ENCODE results near the gene CPNE1.

DNA sequence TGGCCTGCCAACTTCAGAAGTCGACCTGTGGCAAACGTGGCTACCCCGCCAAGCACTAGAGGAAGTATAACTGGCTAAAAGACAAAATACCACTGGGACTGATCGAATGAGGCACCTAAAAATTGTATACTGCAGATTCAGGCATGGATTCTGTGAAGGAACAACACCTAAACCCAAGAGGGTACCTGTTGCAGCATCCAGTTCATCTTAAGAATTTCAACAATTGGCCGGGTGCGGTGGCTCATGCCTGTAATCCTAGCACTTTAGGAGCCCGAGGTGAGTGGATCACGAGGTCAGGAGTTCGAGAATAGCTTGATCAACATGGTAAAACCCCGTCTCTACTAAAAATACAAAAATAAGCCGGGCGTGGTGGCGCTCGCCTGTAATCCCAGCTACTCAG lies 76.3 kb downstream of the CPNE1 start:
- TF ChIP-seq, protein P1, sequence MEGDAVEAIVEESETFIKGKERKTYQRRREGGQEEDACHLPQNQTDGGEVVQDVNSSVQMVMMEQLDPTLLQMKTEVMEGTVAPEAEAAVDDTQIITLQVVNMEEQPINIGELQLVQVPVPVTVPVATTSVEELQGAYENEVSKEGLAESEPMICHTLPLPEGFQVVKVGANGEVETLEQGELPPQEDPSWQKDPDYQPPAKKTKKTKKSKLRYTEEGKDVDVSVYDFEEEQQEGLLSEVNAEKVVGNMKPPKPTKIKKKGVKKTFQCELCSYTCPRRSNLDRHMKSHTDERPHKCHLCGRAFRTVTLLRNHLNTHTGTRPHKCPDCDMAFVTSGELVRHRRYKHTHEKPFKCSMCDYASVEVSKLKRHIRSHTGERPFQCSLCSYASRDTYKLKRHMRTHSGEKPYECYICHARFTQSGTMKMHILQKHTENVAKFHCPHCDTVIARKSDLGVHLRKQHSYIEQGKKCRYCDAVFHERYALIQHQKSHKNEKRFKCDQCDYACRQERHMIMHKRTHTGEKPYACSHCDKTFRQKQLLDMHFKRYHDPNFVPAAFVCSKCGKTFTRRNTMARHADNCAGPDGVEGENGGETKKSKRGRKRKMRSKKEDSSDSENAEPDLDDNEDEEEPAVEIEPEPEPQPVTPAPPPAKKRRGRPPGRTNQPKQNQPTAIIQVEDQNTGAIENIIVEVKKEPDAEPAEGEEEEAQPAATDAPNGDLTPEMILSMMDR (IDR thresholded peaks at IDR 0.05) = no peak
- TF ChIP-seq POLR2AphosphoS5 (IDR thresholded peaks at IDR 0.05; ENCODE audit: low read depth, low read length) = no peak
- no peak for TF ChIP-seq SIN3A (IDR thresholded peaks at IDR 0.05; ENCODE audit: borderline replicate concordance, insufficient read depth, low read depth, low read length)
- TF ChIP-seq, protein P2, sequence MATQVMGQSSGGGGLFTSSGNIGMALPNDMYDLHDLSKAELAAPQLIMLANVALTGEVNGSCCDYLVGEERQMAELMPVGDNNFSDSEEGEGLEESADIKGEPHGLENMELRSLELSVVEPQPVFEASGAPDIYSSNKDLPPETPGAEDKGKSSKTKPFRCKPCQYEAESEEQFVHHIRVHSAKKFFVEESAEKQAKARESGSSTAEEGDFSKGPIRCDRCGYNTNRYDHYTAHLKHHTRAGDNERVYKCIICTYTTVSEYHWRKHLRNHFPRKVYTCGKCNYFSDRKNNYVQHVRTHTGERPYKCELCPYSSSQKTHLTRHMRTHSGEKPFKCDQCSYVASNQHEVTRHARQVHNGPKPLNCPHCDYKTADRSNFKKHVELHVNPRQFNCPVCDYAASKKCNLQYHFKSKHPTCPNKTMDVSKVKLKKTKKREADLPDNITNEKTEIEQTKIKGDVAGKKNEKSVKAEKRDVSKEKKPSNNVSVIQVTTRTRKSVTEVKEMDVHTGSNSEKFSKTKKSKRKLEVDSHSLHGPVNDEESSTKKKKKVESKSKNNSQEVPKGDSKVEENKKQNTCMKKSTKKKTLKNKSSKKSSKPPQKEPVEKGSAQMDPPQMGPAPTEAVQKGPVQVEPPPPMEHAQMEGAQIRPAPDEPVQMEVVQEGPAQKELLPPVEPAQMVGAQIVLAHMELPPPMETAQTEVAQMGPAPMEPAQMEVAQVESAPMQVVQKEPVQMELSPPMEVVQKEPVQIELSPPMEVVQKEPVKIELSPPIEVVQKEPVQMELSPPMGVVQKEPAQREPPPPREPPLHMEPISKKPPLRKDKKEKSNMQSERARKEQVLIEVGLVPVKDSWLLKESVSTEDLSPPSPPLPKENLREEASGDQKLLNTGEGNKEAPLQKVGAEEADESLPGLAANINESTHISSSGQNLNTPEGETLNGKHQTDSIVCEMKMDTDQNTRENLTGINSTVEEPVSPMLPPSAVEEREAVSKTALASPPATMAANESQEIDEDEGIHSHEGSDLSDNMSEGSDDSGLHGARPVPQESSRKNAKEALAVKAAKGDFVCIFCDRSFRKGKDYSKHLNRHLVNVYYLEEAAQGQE (IDR thresholded peaks at IDR 0.05; ENCODE audit: insufficient read depth in 1 of 2, low read depth in 2 of 2, low read length in 1 of 2) = no peak
- TF ChIP-seq TCF7L2 (IDR thresholded peaks at IDR 0.05; ENCODE audit: low read depth, low read length) = no peak
